HG03280 (cell line): Measurements from ENCODE around the gene MRPL55.

Source experiments
- ATAC-seq: cut with Tn5 transposase; IDR thresholded peaks from one replicate; pipeline ENCODE4 v1.9.1; 2021; ENCODE audit warnings: mild to moderate bottlenecking, moderate library complexity; ENCODE audit not compliant: unreplicated experiment

Gene MRPL55

DNA sequence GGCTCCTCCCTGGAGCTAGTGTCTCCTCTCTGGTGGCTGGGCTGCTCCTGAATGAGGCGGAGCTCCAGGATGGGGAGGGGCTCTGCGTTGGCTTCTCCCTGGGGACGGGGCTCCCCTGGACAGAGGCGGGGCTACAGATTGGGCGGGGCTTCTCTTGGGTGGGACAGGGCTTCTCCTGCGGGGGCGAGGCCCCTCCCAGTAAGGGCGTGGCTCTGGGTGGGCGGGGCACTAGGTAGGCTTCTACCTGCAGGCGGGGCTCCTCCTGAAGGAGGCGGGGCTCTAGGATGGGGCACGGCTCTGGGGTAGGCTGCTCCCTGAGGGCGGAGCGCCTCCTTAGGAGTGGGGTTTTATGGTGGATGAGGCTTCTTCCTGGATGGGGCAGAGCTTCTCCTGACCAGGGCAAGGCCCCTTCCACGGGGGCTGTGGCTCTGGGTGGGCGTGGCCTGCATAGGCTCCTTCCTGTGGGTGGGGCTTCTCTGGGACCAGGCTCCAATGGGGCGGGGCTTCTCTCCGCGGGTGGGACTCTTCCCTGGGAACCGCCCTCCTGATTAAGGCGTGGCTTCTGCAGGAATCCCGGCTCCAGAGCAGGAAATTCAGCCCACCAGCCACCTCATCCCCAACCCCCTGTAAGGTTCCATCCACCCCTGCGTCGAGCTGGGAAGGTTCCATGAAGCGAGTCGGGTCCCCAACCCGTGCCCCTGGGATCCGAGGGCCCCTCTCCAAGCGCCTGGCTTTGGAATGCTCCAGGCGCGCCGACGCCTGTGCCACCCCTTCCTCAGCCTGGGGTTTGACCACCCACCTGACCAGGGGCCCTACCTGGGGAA is 49.3 kb downstream of the MRPL55 start:
- no peak for ATAC-seq

DNA sequence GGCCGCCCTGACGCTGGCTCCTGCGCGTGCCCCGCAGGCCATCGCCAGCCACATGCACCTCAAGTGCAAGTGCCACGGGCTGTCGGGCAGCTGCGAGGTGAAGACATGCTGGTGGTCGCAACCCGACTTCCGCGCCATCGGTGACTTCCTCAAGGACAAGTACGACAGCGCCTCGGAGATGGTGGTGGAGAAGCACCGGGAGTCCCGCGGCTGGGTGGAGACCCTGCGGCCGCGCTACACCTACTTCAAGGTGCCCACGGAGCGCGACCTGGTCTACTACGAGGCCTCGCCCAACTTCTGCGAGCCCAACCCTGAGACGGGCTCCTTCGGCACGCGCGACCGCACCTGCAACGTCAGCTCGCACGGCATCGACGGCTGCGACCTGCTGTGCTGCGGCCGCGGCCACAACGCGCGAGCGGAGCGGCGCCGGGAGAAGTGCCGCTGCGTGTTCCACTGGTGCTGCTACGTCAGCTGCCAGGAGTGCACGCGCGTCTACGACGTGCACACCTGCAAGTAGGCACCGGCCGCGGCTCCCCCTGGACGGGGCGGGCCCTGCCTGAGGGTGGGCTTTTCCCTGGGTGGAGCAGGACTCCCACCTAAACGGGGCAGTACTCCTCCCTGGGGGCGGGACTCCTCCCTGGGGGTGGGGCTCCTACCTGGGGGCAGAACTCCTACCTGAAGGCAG is 50.0 kb downstream of the MRPL55 start:
- ATAC-seq, result no peak

DNA sequence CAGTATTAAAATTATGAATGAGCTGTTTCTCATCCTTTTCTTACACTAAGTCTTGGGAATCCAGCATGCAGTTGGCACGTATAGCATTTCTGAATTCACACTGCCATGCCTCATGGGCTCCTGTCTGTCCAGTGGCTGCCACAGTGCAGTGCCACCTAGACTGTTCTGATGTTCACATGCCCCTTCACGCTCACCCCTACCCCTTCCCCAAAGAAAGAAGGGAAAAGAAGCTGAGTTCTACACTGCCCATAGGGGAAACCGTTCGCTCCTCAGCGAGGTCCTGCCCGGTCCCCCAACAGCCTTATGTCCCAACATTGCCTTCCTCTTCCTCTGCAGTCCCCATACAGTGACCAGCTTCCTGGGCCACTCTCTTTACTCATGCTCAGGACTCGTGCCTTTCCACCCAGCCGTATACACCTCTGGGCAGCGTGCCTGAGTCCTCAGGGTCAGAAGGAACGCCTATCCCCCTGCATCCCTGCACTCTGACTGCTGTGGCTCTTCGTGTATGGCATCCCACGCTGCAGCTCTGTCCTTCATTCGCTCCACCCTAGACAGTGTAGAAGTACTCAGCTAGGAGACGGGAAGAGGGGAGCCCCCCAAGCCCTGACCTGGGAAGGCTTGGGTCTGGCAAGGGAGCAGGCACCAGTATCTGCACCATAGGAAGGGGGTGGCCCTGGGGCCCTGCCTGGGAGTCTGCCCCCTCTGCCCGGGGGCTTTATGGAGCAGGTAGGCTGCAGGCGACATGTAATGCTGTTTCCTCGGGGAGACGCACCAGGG is 50.7 kb downstream of the MRPL55 start:
- ATAC-seq, result no peak
